ENCODE data around the gene FILIP1L. TPM values are rescaled to one million over a fixed set of nuclear protein-coding genes. Genes with fewer than 3 reads are reported as not detected.

Gene FILIP1L
- total RNA-seq, 4 donors from 2014 or later = 87.1 to 115 (median 99.6) TPM

DNA sequence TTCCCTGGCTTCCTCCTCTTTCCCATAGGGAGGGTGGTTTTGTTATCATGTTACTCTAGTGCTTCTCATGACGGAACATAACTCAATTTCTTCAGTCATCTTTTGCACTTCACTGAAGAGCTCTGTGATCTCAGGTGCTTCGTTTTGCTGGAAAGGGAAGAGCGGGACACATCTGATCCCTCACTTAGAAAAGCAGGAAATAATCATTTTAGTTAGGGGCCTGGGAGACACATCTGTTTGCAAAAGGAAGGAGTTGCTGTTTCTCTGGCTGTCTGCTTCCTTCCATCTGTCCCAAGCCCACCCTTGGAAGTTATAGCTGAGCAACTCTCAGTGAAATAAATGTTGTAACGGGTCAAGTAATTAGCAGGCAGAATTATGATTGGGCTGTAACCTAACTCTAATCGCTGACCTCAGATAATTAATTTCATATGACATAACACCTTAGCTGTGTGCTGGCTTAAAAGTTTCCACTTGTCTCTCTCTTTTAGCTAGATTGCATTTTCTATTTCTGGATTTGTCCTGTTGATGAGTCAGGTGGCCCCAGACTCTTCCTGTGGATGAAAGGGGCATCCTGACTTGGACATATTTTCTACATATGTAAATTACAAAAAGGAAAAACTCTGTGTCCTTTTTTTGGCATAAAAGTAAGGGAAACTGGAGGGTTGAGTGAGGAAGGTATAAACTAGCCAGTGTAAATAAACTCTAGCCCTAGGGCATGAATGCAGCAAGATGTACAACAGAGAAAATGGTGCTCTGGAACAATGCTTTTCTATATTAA, 11.0 kb upstream of the FILIP1L start:
- ATAC-seq (peak; percentile 46 to 51), DNase-seq (no peak)
- intact Hi-C loops (cut with DNase I; ENCODE audit: low total_unique reads) (no loop called here), in situ Hi-C loops (cut with MboI; ENCODE audit: low sequenced_read_pairs in 4 of 4) (no loop called here)
- peak overlapping the region; percentile 82 to 89 (median 83) for H3K27ac ChIP-seq
- no peaks in the 10 kb centered on the region for H3K9me3 ChIP-seq
- no peaks in the 10 kb centered on the region for H3K27me3 ChIP-seq
- peak overlapping the region in 1 of 4 donors; percentile 11 for H3K4me3 ChIP-seq
- no peak for TF ChIP-seq POLR2A (IDR thresholded peaks at IDR 0.05)
- TF ChIP-seq, protein P1, sequence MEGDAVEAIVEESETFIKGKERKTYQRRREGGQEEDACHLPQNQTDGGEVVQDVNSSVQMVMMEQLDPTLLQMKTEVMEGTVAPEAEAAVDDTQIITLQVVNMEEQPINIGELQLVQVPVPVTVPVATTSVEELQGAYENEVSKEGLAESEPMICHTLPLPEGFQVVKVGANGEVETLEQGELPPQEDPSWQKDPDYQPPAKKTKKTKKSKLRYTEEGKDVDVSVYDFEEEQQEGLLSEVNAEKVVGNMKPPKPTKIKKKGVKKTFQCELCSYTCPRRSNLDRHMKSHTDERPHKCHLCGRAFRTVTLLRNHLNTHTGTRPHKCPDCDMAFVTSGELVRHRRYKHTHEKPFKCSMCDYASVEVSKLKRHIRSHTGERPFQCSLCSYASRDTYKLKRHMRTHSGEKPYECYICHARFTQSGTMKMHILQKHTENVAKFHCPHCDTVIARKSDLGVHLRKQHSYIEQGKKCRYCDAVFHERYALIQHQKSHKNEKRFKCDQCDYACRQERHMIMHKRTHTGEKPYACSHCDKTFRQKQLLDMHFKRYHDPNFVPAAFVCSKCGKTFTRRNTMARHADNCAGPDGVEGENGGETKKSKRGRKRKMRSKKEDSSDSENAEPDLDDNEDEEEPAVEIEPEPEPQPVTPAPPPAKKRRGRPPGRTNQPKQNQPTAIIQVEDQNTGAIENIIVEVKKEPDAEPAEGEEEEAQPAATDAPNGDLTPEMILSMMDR (IDR thresholded peaks at IDR 0.05 in 4 of 5, conservative IDR thresholded peaks at IDR 0.05 in 1 of 5) = no peak
- H3K36me3 ChIP-seq = no peaks in the 10 kb centered on the region
- peaks cover 42 to 48% of the 10 kb centered on the region in 2 donors for H3K4me1 ChIP-seq

DNA sequence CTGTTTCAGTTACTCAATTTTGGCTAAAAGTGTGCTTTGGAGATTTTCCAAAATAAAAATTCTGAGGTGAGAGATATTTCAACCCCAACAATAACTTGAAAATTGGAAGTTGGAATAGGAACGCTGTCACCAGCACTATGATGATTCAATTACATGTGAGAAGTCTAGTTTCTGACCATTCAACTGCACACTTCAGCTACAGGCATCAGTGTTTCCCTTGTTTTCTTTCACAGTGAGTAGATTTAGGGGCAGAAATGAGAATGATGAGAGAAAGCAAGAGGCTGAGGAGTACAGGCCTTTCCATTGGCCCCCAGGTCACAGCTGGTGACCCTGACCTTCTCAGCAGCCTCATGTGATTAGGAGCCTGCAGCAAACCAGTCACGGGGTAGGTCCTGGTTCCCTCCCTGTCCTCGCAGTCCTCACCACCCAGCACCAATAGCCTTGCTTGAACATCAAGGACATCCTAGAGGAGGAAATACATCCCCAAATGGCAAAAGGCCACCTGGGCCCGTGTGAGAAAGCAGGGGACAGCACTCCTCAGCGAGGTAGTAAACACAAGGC, 10.0 kb upstream of the FILIP1L start:
- Histone ChIP-seq H3K9me3 (no peaks in the 10 kb centered on the region), H3K27ac (peak overlapping the region; percentile 82 to 89 (median 83)), H3K36me3 (no peaks in the 10 kb centered on the region), H3K27me3 (no peaks in the 10 kb centered on the region), H3K4me3 (no peak overlapping the region), H3K4me1 (peaks cover 52 to 58% of the 10 kb centered on the region in 2 donors)
- in situ Hi-C loops (cut with MboI; ENCODE audit: low sequenced_read_pairs in 4 of 4) = no loop called here
- ATAC-seq (peak; percentile 73 to 77), DNase-seq (peak; percentile 78 to 85)
- TF ChIP-seq, protein P1 (IDR thresholded peaks at IDR 0.05 in 4 of 5, conservative IDR thresholded peaks at IDR 0.05 in 1 of 5) = no peak
- no peak for TF ChIP-seq POLR2A (IDR thresholded peaks at IDR 0.05)
- intact Hi-C loops (cut with DNase I; ENCODE audit: low total_unique reads) = loop anchor here (5.0 kb wide), 1 partner anchor 33 kb away; no protein-coding TSS in a partner anchor

DNA sequence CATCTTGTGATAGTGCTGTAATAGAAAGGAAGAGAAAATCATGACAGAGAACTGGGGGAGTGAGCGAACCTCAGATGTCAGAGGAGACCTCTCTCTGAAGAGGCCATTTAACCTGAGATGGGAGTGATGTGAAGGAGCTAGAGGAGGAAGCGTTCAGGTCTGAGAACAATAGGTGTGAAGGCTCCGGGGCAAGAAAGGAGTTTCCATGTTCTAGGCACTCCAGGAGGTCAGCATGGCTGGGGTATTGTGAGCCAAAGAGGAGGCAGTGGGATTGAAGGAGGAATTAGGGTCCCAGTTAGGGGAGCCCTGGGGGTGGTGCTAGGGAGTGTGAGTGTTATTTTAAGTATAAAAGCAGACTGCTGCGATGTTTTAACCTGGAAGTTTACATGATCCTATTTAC, 8.8 kb upstream of the FILIP1L start:
- in situ Hi-C loops (cut with MboI; ENCODE audit: low sequenced_read_pairs in 4 of 4) = no loop called here
- H3K4me1 ChIP-seq = peaks cover 54 to 69% of the 10 kb centered on the region in 2 donors
- H3K36me3 ChIP-seq = no peaks in the 10 kb centered on the region

DNA sequence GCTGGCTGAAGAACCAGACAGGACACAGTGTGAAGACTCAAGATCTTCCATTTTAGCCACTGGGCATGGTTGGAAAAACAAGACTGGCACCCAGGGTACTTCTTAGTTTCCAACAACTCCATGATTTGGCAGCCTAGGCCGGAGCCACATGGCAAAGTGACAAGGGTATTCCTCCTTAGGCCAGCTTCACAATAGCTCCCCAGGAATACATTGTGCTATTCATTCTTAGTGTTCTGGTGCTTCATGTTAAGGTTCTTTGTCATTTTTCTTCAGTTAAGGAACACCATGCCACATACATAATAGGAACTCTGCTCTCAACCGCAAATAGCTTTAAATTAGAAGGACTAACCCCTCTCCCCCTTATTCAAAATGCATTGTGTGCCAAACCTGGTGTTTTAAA, 8.0 kb upstream of the FILIP1L start:
- Histone ChIP-seq H3K4me3 (no peak overlapping the region), H3K4me1 (peaks cover 54 to 69% of the 10 kb centered on the region in 2 donors), H3K27me3 (no peaks in the 10 kb centered on the region), H3K27ac (peak overlapping the region; percentile 82 to 89 (median 83)), H3K36me3 (no peaks in the 10 kb centered on the region), H3K9me3 (no peaks in the 10 kb centered on the region)
- no peak for ATAC-seq
- in situ Hi-C loops (cut with MboI; ENCODE audit: low sequenced_read_pairs in 4 of 4) (no loop called here), intact Hi-C loops (cut with DNase I; ENCODE audit: low total_unique reads) (loop anchor here (5.0 kb wide), 1 partner anchor 35 kb away; no protein-coding TSS in a partner anchor)
- no peak for DNase-seq
- no peak for TF ChIP-seq POLR2A (IDR thresholded peaks at IDR 0.05)
- TF ChIP-seq, protein P1 (IDR thresholded peaks at IDR 0.05 in 4 of 5, conservative IDR thresholded peaks at IDR 0.05 in 1 of 5) = no peak

More for the DNA sequence above, 8.8 kb upstream of the FILIP1L start:
- intact Hi-C loops (cut with DNase I; ENCODE audit: low total_unique reads) = loop anchor here (5.0 kb wide), 1 partner anchor 34 kb away; no protein-coding TSS in a partner anchor
- Histone ChIP-seq H3K27me3 (no peaks in the 10 kb centered on the region), H3K4me3 (no peak overlapping the region), H3K27ac (peak overlapping the region; percentile 82 to 89 (median 83)), H3K9me3 (no peaks in the 10 kb centered on the region)
- DNase-seq (no peak), ATAC-seq (no peak)
- TF ChIP-seq, protein P1 (IDR thresholded peaks at IDR 0.05 in 4 of 5, conservative IDR thresholded peaks at IDR 0.05 in 1 of 5) = no peak
- TF ChIP-seq POLR2A (IDR thresholded peaks at IDR 0.05) = no peak
